ENCODE data around the gene ARVCF. TPM values are rescaled to one million over a fixed set of nuclear protein-coding genes. Genes with fewer than 3 reads are reported as not detected.

ARVCF gene
- total RNA-seq, 1 experiment from 2014 or later = 8.2 TPM

DNA sequence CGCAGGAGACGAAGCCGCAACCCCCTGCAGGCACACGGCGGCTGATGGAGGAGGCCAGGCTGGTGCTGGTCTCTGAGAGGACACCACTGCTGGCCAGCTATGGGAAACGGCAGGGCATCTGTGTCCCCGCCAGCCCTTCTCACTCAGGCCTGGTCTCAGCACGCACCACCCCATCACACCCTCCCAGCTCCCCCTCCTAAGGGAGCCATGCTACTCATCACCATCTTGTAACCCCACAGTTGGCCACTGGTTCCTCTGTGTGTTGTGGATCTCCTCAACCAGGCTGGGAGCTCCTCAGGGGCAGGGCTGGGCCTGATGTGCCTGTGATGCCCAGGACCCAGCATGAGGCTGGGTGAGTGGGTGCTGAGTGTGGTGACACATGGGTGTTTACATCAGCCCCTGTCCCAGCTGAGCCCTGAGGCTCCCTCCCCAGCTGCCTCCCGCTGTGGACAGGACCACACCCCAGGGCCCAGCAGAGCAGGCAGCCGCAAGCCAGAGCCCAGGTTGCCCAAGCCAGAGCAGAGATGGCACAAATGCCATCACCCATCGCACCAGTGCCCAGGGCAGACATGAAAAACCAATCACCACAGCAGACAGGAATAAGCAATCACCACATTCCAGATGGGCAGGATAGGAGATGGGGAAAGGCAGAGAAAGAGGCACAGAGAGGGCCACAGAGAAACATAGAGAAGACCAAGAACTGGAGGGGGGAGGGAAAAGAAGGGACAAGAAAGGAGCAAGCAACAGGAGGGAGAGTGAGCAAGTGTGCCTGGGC, 8.2 kb downstream of the ARVCF start:
- in situ Hi-C loops (cut with HindIII; ENCODE audit: low pct_unique_long_range_greater_than_20kb, low sequenced_read_pairs) (no loop called here), intact Hi-C loops (cut with micrococcal nuclease; ENCODE audit: unreplicated experiment) (no loop called here)
- Histone ChIP-seq H3K27me3 (ENCODE audit: control insufficient read depth, insufficient read depth, low read length) (no peaks in the 10 kb centered on the region), H3K9me3 (ENCODE audit: control insufficient read depth, insufficient read depth, low read depth, low read length) (peaks cover 8% of the 10 kb centered on the region; the same call in 1 of the 2 replicates), H3K27ac (ENCODE audit: low read length) (no peak overlapping the region), H3K4me3 (ENCODE audit: low read depth in 2 of 2, low read length in 2 of 2) (no peak overlapping the region), H3K36me3 (ENCODE audit: control insufficient read depth, insufficient read depth, low read length) (no peaks in the 10 kb centered on the region), H3K4me1 (ENCODE audit: control insufficient read depth, insufficient read depth, low read length) (no peaks in the 10 kb centered on the region)
- CTCF ChIA-PET = no interaction called here
- POLR2A ChIA-PET = no interaction called here
- BruUV-seq (replicated peaks) = no TSS peak
- TF ChIP-seq SIN3A (IDR thresholded peaks at IDR 0.05; ENCODE audit: borderline replicate concordance, insufficient read depth, low read depth, low read length) = no peak
- TF ChIP-seq CTCF (IDR thresholded peaks at IDR 0.05) = no peak
- no peak for TF ChIP-seq POLR2AphosphoS5 (IDR thresholded peaks at IDR 0.05; ENCODE audit: low read depth, low read length)
- TF ChIP-seq TCF7L2 (IDR thresholded peaks at IDR 0.05; ENCODE audit: low read depth, low read length) = no peak
- no peak for TF ChIP-seq REST (IDR thresholded peaks at IDR 0.05; ENCODE audit: insufficient read depth in 1 of 2, low read depth in 2 of 2, low read length in 1 of 2)
- ATAC-seq = no peak
- no peak for DNase-seq (ENCODE audit: low read depth, low spot score)

DNA sequence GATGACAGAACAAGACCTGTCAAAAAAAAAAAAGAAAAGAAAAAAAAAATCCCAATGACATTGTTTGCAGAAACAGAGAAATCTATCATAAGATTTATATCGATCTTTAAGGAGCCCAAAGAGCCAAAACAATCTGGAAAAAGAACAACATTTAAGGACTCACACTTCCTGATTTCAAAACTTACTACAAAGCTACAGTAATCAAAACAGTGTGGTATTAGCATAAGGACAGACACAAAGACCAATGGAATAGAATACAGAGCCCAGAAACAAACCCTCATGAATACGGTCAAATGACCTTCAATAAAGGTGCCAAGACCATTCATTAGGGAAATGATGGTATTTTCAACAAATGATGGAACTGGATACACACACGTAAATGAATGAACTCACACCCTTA, 12.2 kb downstream of the ARVCF start:
- ATAC-seq (no peak), DNase-seq (ENCODE audit: low read depth, low spot score) (no peak)
- Histone ChIP-seq H3K36me3 (ENCODE audit: control insufficient read depth, insufficient read depth, low read length) (no peaks in the 10 kb centered on the region), H3K27ac (ENCODE audit: low read length) (no peak overlapping the region), H3K4me1 (ENCODE audit: control insufficient read depth, insufficient read depth, low read length) (0 out of 2 replicates have a peak, but pooled peaks cover under 1% of the 10 kb centered on the region), H3K4me3 (ENCODE audit: low read depth in 2 of 2, low read length in 2 of 2) (no peak overlapping the region), H3K9me3 (ENCODE audit: control insufficient read depth, insufficient read depth, low read depth, low read length) (peaks cover 8% of the 10 kb centered on the region; the same call in 1 of the 2 replicates), H3K27me3 (ENCODE audit: control insufficient read depth, insufficient read depth, low read length) (no peaks in the 10 kb centered on the region)
- POLR2A ChIA-PET = no interaction called here
- TF ChIP-seq SIN3A (IDR thresholded peaks at IDR 0.05; ENCODE audit: borderline replicate concordance, insufficient read depth, low read depth, low read length) = no peak
- no peak for TF ChIP-seq REST (IDR thresholded peaks at IDR 0.05; ENCODE audit: insufficient read depth in 1 of 2, low read depth in 2 of 2, low read length in 1 of 2)
- no peak for TF ChIP-seq POLR2AphosphoS5 (IDR thresholded peaks at IDR 0.05; ENCODE audit: low read depth, low read length)
- TF ChIP-seq TCF7L2 (IDR thresholded peaks at IDR 0.05; ENCODE audit: low read depth, low read length) = no peak
- TF ChIP-seq CTCF (IDR thresholded peaks at IDR 0.05) = no peak
- intact Hi-C loops (cut with micrococcal nuclease; ENCODE audit: unreplicated experiment) (no loop called here), in situ Hi-C loops (cut with HindIII; ENCODE audit: low pct_unique_long_range_greater_than_20kb, low sequenced_read_pairs) (no loop called here)
- BruUV-seq (replicated peaks) = no TSS peak
- CTCF ChIA-PET = no interaction called here

Data from Panc1 (cell line).